Measurements from ENCODE around the gene CDX2.
"Not testable (repeated sequence)": the region's sequence is repeated elsewhere in the genome, so short reads cannot be mapped to it uniquely, and the experiment has no call there.

CDX2 gene

DNA sequence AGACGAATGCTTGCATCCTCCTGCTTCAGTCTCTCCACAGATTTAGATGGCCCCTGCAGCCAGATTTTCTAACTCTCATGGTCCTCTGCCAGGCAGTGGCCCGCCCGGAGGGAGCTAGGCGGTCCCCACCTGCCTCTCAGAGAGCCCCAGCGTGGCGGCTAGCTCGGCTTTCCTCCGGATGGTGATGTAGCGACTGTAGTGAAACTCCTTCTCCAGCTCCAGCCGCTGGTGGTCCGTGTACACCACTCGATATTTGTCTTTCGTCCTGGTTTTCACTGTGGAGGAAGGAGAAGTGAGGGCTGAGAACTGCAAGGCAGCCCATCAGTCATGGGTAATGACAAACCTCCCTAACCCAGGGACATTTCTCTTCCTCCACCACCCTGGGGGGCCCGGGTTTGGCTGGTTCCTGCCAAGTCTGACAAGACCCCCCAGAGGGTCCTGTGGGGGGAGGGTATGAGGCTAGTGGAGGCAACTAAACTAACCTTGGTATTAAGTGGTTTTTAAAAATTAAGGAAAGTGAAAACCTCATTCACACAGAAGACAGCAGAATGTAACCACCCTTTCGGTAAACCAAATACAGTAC is 4.3 kb downstream of the CDX2 start:
- DNase-seq, result no peak

DNA sequence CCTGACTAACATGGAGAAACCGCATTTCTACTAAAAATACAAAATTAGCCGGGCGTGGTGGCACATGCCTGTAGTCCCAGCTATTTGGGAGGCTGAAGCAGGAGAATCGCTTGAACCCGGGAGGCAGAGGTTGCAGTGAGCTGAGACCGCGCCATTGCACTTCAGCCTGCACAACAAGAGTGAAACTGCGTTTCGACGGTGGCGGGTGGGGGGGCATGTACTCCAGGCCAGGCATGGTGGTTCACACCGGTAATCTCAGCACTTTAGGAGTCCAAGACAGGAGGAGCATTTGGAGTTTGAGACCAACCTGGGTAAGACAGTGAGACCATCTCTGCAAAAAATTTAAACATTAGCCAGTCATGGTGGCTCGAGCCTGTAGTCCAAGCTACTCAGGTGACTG is 4.9 kb downstream of the CDX2 start:
- not testable (repeated sequence) for DNase-seq

DNA sequence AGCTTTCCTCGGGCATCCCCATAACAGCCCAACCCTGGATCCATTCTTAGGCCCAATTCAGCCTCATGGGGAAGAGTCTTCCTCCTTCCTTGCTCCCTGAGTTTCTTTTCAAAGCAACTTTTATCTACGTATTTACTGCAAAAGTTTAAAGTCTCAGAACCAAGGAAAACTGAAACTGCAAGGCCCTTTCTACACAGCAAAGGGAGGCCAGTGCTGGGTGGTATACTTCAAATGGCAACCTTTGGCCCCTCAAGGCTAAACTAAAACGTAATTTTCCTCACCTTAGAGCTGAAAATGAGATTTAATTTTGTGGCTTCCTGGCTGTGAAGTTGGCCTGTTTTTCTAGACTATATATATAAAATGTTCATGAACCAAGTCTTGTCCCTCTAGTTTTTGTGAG is 5.6 kb downstream of the CDX2 start:
- no peak for DNase-seq

DNA sequence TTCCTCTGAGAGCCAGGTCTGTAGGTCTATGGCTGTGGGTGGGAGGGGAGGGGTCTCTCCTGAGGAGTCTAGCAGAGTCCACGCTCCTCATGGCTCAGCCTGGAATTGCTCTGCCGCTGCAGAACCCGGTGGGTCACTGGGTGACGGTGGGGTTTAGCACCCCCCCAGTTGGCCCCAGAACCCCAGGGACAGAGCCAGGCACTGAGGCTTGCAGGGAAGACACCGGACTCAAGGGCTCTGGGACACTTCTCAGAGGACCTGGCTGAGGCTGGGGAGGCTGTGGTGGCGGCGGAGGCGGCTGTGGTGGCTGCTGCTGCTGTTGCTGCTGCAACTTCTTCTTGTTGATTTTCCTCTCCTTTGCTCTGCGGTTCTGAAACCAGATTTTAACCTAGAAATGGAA is 6.1 kb downstream of the CDX2 start:
- DNase-seq, result no peak

DNA sequence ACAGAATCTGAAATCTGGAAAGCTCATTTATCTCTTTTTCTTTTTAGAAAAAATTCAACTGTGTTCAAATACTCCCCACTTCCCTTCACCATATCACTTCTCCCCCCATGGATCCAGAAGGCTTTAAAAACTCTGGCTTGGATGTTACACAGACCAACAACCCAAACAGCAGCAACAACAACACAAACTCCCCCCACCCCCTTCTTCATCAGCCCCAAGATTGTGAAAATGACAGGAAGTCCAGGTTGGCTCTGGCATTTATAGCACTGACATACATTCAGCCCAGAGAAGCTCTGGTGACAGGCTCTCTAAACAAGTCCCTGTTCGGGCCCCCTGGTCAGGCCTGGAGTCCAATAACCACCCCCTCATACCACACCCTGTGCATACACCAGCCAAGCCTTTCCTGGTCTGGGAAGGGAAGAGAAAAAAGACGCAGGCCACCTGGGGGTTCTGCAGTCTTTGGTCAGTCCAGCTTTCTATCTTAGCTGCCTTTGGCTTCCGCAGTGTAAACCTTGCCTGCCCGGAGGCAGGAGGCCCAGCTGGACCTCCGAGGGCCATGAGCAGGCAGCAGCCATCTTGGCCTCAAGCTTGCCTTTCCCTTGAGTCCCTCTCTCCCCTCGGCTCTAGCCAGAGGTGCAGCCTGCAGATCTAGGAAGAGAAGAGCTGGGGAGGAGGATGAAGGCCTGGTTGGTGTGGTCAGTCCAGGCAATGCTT is 6.8 kb downstream of the CDX2 start:
- DNase-seq, result no peak

DNA sequence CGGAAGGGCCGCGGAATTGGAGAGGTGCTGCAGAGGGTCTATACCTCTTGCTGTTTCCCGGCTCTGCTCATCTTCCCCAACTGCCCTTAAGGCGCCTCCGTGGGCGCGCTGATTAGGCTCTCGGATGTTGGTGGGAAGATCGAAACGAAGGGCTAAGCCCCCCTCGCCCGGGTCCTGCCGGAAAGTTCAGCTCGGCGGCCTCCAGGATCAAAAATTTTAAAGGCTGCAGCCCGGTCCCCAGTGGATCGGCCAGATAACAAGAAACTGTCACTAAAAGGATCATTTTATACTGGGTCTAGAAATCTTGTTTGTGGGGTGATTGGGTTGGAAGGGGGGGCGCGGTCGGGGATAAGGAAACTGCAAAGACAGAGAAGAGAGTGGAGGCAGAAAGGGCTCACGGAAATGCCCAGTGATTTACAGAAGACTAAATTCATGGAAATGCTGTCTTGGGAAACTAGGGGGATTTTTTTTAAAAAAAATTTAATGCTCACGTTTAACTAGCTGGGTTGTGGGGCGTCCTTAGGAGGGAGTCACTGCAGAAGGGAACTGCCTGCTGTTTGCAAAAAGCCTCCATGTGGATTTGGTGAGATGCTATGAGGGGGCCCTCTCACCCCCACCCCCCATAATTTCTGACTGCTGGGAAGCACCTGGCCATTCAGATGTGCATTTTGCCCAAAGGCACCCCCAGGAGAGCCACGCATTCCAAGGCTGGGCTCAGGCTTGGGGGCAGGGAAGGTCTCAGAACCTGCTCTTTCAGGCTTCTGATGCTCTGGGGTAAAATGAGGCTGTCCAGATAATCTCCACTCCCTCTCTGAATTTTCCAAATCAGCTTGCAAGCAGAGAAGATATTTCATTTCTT is 7.7 kb downstream of the CDX2 start:
- DNase-seq, result no peak

DNA sequence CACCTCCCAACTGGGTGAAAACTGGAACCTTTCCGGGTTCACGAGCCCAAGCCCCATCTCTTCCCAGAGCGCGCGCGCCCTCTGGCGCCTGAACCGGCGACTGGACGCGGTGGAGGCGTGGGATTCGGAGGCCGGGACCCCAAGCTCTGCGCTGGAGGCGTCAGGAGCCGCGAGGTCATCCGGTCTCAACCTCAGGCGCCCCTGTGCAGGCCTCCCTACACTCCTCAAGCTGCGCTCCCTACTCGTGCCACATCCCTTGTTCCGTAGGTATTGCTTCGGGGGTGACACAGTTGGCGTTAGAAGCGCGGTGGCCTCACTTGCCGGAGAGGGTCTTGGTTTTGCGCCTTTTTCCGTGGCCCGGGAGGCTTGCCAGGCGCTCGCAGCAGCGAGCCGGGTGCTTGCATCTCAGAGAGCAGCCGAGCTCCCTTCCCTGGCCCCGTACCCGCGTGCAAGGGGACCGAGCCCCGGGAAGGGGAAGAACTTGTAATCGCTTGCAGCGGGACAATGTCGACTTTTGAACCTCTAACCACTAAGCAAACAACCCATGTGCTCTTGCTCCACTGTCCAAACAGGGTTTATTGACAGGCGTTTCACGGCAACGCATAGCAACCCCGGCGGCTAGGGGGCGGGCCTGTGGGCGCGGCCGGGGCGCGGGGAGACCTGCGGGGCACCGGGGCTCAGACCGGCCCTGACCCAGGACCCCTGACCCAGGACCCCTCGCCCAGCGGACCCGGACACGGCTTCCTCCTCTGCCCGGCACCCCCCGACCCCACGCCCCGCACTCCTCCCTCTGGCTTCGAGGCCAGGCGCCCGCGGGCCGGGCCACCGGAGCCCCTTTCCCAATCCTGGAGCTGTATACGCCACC is 8.5 kb downstream of the CDX2 start:
- DNase-seq, result peak; percentile 50

GRCh38 chr13:27959976-27960361 is 9.1 kb downstream of the CDX2 start:
- no peak for DNase-seq

- DNase-seq, result no peak
Measured at GRCh38 chr13:27956576-27957300, 12.4 kb downstream of the CDX2 start.

DNA sequence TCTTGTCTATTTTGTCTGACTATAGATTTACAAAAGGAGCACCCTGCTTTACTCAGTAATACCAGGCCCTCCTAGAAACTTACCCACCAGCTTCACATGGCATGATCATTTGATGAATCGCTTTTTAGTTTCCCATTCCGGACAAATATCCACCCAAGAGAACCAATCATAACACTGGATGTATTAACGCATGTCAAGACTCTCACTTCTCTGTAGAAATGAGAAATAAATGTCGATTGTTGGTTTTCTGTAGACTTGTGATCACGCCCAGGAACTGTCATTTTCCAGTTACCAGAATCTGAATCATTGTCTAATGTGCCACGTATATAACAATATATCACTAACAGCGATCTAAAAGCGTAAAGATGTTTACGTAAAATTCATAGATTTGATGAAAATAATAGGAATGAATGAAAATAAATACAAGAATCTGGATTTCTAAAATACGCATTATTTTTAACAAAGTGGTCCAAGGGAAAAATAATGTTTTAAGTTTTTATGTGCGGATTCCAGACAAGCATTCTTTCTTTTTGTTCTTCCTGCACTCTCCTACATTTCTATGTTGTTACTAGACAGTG is 14.0 kb downstream of the CDX2 start:
- no peak for DNase-seq

GRCh38 chr13:27954406-27954851 is 14.7 kb downstream of the CDX2 start:
- DNase-seq, result no peak

- DNase-seq, result peak; percentile 82
Measured at GRCh38 chr13:27953676-27954405, 15.3 kb downstream of the CDX2 start.

DNA sequence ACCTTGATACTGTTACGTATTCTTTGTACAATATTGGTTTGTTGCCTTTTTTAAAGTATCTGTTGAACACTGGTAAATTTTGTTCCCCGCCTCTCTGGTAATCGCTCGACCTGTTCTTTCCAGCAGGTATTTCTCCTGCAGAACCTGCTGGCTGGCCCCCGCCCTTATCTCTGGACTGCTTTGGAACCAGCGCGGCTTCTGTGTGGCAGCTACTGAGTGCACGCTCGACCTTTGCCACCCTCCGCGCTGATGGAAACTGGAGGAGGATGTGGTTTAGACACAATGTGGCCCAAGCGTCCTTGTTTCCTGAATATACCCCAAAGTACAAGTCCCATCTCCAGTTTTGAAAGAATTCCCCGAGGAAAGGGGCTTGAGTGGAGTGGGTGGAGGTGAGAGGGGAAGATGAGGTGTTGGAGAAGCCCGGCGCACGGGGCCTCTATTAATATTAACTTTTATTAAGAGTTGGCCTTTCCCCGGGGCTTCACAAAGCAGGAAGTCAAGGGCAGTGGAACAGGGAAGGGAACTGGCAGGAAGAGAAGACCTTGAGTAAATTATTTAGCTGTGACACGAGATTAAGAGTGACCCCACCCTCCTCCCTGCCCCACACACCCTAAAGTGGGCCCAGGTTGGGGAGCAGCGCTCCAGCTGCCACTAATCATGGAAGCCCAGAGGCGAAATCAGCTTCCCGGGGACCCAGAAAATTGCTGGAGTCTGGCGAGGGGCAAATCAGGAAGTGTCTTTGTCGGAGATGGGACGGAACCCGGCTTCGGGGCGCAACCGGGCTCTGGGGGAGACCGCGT is 16.0 kb downstream of the CDX2 start:
- no peak for DNase-seq

DNA sequence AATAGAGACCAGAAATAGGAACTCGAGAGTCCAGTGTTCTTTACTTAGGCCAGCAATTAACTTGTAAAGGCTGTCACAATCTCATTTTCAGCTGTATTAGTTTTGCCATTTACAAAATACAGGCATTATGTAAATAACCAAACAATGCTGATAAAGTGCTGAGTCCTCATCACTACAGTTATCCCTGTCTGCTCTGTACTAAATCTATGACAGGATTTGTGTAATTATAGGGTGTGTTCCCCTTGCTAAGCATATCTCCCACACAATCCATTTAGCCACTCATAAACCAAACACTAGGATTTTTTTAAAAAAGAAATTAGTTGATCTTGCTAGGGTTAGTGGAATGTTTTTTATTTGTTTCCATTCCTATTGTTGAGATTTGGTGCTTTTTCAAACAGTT is 26.1 kb downstream of the CDX2 start:
- DNase-seq, result no peak

DNA sequence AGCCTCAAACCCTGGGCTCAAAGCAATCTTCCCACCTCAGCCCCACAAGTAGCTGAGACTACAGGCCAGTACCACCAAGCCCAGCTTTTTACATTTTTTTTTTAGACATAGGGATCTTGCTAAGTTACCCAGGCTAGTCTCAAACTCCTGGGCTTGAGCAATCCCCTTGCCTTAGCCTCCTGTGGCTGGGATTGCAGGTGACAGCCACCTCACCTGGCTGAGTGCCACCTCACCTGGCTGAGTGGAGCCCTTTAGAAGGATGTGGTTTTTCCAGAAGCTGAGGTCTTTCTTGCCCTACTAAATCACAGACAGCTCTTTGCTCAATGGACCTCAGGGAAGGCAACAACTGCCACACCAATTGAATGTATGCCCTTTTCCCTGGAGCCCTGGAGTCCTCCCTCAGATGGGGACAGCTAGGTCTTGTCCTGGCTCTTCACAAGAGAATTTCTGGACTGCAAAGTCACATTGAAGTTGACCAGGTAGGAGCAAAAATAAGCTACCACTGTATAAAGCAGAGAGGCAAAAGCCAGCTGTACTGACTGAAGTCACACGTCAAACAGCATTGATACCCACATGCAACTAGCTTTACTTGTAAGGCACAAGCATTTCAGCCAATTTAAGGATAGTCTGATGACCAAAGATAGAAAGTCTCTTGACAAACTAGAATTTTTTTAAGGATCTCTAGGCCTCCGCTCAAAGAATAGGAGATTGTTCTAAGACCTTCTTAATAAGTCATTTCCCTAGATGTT is 35.4 kb downstream of the CDX2 start:
- DNase-seq, result no peak

DNA sequence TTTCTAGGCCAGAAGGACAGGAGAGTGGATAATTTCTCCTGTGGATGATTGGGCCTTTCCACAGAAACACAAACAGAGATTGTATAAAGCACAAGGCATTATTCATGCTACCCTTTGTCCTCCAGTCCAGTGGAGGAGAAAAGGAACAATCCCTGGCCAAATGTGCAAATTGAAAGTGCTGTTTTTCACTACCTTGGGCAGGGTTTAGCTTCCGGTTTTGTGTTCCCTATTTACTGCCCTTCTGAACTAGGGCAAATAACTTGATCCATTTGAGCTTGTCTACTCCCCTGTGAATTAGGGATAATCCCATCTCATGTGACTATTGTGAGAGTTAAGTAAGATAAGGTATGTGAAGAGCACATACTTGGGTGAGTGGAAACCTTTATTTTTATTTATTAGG is 36.0 kb downstream of the CDX2 start:
- DNase-seq, result no peak

GRCh38 chr13:27929868-27930267 is 39.2 kb downstream of the CDX2 start:
- DNase-seq, result no peak

DNA sequence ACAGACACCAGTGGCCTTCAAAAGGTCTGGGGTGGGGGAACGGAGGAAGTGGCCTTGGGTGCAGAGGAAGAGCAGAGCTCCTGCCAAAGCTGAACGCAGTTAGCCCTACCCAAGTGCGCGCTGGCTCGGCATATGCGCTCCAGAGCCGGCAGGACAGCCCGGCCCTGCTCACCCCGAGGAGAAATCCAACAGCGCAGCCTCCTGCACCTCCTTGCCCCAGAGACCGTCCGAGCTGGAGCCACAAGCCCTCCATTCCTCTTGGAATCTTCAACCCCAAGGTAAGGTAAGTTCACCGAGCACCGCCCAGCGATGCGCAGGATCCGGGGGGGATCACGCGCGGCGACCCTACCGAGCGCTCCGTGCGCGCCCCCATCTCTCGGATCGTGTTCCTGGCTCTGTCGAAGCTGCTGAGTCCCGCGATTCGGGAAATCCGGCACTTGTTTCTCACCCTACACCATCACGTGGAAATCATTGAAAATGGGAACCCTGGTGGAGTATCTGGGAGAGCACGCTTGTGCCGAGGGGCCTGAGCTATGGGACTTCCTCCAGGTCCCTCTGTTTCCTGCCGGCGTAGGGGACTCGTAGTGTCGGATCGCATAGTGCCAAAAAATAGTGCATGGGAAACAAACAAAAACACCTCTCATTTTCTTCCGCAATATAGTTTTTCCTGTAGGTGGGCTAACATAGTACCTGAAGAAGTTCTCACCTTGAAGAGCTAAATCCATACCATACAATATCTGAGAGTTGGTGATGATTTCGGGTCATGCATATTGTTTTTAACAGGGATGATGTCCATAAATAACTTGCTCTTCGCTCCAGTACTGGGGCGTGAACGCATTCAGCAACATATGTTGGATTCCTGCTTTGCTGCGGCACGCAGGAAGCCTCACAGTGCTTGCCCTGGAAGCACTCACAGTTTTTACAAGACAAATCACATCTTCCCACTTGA is 40.0 kb downstream of the CDX2 start:
- no peak for DNase-seq
